ENCODE results near the gene SATB2.

The SATB2 gene

DNA sequence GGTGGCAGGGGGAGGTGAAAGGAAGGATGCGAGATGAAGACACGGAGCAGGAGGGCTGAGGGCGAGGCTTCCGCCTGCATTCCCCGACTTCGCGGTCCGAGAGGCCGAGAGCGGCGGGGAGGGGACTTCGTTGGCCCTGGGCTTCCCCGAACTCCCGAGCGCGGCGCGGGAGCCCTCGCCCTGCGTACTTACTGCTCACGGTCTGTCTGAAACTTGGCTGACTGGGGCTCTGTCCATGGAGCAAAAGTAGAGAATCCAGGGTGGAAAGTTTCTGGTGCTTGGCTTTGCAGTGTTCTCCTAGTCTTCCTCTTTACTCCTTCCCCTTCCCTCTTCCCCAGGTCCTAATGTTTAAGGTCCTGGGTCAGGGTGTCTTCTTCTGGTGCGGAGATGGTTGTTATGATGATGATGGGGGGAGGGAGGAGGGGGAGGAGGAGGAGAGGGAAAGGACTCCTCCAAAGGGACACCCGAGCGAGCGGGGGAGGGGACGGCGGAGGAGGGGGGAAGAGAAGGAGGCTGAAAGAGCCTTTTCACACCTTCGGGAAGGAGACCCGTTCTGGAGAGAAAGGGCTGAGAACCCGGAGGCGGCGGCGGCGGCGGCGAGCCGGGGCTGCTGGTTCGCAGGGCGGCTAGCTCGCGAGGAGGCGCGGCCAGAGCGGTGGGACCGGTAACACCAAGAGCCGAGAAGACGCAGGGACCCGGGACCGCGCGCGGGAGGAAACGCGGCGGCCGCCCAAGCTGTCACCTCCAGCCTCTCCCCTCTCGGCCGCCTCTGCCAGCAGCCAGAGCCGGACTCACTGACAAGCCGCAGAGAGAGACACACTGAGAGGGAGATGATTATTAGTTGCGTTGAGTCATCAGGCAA is at the start of gene SATB2:
Gene SATB2, minus strand, starts transcription at position 793 of the 862 bp plus-strand sequence. CDS start 1,902 bp downstream, outside the sequence.
- in situ Hi-C loops (cut with MboI; ENCODE audit: low sequenced_read_pairs) = no loop called here

DNA sequence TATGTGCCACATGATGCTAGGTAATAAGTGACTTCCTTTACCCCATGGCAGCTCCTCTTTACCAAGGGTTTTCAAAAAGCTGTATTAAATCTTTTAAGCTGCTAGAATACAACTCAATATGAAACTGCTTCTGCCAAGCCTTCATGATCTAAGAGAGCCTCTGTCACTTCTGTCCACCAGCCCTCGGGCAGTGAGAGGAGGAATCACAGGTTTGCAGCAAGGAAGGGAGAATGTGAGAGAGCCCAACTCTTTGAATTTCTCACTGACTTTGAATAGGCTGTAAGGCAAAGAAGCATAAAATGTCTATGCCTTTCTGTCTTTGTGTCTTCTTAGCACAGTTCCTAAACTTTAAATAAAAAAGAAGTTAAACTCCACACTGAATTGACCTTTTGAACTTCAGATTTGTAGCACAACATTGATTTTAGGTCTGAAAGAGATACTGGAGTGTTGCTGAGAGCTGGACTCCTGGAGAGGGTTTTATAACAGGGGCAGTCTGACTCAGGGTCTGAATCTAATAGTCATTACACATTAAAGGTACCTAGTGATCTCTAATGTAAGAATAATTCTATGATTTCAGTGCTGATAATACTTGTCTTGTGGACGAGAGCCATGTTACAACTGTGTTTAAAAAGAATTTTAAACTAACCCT is 48.1 kb upstream of the SATB2 start:
- in situ Hi-C loops (cut with MboI; ENCODE audit: low sequenced_read_pairs) = no loop called here

DNA sequence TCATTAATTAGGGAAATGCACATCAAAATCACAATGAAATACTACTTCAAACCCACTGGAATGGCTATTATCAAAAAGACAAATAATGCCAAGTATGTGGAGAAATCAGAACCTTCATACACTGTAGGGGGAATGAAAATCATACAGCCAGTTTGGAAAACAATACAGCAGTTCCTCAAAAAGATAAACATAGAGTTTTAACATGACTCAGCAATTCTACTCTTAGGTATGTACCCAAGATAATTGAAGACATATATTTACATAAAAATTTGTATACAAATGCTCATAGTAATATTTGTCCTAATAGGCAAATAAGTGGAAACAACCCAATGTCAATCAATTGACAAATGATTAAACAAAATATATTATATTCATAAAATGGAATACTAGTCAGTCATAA is 45.4 kb upstream of the SATB2 start:
- in situ Hi-C loops (cut with MboI; ENCODE audit: low sequenced_read_pairs) = no loop called here

DNA sequence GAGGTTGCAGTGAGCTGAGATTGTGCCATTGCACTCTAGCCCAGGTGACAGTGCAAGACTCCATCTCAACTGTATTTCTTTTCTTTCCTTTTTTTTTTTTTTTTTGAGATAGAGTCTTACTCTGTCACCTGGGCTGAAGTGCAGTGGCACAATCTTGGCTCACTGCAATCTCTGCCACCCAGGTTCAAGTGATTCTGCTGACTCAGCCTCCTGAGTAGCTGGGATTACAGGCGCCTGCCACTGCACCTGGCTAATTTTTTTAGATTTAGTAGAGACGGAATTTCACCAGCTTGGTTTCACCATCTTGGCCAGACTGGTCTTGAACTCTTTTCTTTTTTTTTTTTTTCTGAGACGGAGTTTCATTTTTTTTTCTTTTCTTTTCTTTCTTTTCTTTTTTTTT is 41.3 kb upstream of the SATB2 start:
- in situ Hi-C loops (cut with MboI; ENCODE audit: low sequenced_read_pairs) = loop anchor here (25.0 kb wide), 2 partner anchors 837 to 1187 kb away; no protein-coding TSS in a partner anchor

DNA sequence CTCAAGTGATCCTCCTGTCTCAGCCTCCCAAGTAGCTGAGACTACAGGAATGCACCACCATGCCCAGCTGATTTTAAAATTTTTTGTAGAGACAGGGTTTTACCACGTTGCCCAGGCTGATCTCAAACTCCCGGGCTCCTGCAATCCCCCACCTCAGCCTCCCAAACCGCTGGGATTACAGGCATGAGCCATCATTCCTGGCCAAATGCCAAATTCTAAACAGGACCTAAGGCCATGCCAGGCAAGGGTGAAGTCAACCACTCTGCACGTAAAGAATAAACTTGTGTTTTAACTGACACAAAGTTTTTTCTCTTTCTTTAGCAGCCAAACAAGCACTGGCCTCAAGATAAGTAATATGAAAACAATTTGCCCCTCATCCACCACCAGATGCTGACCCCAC is 37.4 kb upstream of the SATB2 start:
- in situ Hi-C loops (cut with MboI; ENCODE audit: low sequenced_read_pairs) = loop anchor here (25.0 kb wide), 2 partner anchors 833 to 1183 kb away; no protein-coding TSS in a partner anchor

DNA sequence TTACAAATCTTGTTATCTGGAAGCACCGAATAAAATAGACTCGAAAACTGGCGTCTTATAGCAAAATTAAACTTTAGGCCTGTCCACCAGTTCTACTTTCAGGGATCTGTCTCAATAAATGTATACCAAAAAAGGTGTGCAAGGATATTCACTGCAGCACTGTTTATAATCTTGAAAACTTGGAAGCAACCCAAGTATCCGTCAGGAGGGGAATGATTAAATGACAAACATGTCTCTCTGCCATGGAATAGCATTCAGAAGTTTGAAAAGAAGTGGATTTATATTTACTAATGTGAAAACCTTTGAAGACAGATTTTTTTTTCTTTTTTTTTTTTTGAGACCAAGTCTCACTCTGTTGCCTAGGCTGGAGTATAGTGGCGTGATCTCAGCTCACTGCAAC is 32.3 kb upstream of the SATB2 start:
- in situ Hi-C loops (cut with MboI; ENCODE audit: low sequenced_read_pairs) = loop anchor here (25.0 kb wide), 2 partner anchors 828 to 1178 kb away; no protein-coding TSS in a partner anchor

DNA sequence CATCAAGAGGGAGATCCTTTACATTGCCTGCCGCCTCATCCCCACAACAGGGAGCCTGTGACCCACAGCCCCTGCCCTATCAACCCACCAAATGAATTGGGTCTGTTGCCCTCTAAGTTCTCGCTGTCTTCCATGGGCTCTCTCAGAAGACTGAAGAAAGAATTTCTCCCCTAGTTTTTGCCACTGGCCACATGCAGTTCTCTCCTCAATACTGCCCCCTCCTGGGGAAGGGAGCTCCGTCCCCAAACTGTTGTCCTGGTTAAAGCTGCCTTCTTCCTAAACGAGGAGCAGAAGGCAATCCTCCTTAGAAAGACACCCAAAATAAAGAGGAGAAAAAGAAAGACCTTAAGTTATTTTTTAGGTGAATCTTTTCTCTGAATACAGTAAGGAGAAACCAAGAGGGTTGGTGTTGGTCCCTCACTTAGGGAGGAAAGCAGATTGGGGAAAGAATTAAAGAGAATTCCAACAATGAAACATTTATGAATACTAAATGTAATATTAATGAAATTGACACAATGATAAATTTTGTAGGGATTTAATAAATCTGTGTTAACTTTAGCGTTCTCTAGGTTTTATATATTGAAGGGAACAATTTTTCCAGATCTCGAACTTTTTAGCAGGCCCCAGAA is 31.1 kb upstream of the SATB2 start:
- in situ Hi-C loops (cut with MboI; ENCODE audit: low sequenced_read_pairs) = loop anchor here (25.0 kb wide), 2 partner anchors 827 to 1177 kb away; no protein-coding TSS in a partner anchor

DNA sequence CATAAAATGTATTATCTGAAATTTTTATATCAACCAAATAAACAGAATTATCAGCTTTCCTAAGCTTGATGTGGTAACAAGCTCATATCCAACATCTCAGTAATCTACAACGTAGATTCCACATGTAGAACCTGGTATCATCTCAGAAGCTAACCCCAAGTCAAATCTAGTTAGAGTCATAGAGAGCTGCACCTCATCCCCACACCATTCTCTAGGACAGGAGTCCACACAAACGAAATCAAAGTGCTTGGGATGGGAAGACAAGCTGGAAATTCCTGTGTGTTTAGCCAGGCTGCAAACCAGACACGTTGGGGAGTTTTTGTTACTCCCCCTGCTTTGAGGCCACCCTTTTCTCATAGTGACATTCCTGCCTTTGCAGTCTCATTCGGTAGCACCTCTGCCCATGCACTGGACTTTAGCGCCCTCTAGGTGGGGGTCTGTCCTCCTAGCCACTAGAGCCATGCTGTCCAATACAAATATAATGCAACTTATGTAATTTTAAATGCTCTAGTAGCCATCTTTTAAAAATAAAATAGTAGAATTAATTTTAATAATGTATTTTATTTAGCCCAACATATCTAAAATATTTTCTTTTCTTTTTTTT is 28.1 kb upstream of the SATB2 start:
- in situ Hi-C loops (cut with MboI; ENCODE audit: low sequenced_read_pairs) = loop anchor here (25.0 kb wide), 2 partner anchors 824 to 1174 kb away; no protein-coding TSS in a partner anchor

DNA sequence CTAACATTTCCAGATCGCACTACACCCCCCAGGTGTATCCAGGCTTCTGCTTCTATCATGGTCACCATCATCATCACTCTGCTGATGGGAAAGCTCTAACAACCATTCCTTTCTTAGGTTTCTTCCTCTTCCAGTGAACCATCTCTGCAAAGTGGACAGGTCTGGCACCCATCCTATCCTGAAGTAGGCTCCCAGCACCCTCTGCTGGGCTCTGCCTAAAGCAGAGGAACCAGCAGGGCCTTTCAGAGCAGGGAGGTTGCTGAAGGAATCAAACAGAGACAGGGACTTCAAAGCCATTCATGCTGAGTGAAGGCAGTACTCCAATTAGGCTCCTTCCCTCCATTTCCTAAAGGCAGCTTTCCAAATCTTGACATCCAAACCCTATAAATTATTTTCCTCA is 27.2 kb upstream of the SATB2 start:
- in situ Hi-C loops (cut with MboI; ENCODE audit: low sequenced_read_pairs) = loop anchor here (25.0 kb wide), 2 partner anchors 823 to 1173 kb away; no protein-coding TSS in a partner anchor

DNA sequence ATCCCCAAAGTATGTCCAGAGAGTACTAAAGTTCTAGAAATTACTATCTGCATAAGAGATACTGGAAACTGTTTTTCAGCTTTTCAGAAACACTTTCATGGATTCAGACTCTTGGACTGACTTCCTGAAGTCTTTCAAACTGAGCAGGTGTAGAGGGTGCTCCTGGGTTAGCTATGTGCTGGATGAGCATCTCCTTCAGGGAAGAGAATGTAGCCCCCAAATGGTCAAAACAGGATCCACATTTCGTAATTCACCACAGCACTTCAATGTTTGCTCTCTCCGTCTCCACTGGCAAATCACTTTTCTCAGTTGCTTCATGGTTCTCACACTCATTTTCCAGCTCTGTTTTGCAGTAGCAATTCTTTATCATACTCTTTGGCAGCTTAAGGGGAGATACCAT is 23.2 kb upstream of the SATB2 start:
- in situ Hi-C loops (cut with MboI; ENCODE audit: low sequenced_read_pairs) = loop anchor here (25.0 kb wide), 2 partner anchors 819 to 1169 kb away; no protein-coding TSS in a partner anchor

DNA sequence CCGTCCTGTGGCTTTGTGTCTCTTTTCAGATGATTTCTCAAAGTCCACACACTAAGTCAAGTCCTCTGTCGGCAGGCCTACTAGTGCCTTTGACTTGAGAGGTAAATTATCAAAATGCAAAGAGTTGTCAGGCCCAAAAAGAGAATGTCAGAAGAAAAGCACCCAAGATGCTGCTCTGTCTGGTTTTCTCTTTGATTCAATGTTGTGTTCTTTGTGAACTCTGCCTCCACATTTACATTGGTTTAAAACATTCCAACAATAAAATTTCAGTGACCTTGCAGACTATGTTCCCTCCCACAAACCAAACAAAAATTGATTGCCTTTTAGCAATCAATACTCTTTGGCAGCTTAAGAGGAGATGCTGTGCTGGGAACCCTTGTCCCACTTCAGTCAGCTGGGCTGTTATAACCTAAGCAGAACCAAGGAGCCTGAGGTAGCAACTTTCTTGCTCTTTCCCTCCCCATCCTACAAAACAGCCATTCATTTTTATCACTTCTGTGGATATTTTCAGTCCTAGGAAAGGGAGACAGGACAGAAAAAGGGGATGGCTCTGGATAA is 19.6 kb upstream of the SATB2 start:
- in situ Hi-C loops (cut with MboI; ENCODE audit: low sequenced_read_pairs) = loop anchor here (25.0 kb wide), 2 partner anchors 815 to 1165 kb away; no protein-coding TSS in a partner anchor

DNA sequence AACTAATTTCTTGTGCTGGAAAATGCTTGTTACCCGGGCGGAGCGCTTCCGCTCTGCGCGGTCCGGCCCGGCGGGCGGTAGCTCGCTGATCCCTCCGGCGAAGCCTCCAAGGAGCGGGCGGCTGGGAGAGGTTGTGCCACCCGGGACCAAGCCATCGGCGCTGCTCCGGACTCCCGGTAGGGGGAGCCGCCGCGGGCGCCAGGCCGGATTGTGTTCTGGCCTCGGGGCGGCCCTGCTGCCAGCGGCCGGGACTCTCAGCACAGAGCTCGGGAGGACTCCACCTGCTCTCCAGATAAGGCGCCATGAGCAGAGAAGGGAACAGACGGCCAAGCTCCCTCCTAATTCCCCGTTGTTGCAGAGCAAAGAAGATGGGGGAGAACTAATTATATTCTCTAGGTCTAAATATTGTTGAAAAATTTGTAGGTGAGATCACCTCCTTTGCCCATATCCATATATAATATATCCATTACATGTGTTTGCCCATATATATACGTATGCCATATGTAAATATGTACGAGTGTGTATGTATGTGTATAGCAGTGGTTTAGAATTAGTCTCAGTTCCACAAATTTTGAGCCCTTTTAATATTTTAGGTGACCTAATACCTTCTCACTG is 13.8 kb upstream of the SATB2 start:
- in situ Hi-C loops (cut with MboI; ENCODE audit: low sequenced_read_pairs) = no loop called here

DNA sequence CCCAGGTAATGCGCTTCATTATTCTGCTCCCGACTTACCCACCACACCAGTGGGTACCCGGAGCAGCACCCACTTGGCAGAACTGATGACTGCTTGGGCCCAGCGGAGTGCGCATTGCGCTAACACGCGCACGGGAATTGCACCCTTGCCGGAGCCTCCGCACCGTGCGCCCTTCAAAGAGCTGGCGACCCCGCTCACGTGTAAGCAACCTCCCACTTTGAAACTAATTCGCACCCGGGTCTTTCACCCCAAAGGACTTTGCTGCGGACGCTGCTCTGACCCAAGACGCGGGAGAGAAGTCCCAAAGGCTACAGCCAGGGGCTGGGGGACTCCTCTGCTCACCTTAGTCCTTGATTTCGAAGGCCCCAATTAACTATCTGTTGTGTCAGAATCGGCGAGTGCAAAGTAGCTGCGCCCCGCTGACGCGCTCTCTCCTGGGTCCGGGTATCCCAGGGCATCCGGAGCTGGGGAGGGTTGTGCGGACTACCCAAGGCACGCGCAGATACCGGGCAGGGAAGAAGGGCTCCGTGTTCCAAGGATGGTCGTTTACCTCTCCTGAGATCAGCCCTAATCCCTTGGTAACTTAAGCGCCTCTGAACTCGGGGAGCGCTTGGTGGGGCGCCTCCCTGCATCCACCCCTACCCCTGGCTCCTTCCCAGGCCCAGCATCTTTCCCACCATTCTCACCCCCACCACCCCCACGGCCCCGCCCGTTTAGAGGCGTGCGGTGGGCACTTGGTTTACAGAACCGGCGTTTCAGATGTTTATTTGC is 13.1 kb upstream of the SATB2 start:
- in situ Hi-C loops (cut with MboI; ENCODE audit: low sequenced_read_pairs) = no loop called here

DNA sequence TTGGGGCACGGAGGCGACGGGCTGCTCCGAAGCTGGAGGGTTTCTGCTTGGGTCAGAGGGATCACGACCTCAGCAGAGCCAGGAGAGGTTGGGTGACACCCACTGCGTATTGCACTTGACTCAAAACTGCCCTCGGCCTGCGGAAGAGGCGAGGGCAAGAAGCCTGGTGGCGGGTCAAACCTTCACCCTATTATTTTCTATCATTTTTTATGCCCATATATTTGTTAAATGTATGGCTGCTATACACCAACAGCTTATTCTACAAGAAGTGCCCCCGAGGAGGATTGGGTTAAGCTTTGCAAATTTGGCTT is 12.6 kb upstream of the SATB2 start:
- in situ Hi-C loops (cut with MboI; ENCODE audit: low sequenced_read_pairs) = no loop called here

DNA sequence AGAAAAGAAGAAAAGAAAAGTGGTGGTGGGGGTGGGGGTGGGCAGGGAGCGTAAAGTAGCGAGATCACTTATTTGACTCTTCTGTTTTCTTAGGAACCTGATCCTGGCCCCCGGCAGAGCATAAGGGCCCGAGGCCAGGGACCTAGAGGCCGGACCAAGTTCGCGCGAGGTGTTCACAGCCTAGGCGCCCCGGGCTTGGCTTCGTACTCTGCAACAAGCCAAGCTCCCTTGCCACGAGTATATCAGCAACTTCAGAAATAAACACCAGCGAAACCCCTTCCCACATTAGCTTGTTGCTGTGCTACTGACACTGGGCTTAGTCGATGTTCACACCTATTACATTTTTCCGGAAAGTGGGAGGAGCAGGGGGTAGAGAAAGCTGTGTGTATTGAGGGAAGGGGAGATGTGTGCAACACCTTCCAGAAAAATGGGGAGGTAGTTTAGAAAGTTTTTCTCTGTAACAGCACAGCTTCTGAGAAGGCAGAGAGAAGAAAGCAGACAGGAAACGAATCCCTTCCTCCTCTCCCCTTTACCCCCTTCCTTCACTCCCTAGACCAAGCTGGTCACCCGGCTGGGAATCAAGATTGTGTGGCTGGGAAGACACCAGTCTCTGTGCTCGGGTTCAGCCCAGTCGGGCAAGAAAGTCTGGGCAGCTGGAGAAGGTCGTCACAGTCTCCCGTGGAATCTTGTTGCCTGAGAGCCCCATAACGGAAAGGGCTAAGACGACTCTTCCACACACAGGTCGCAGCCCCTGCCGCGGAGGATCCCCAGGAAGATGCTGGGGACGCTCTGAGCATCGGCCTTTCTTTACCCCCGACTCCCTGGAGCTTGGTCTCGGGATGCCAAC is 12.0 kb upstream of the SATB2 start:
- in situ Hi-C loops (cut with MboI; ENCODE audit: low sequenced_read_pairs) = no loop called here

DNA sequence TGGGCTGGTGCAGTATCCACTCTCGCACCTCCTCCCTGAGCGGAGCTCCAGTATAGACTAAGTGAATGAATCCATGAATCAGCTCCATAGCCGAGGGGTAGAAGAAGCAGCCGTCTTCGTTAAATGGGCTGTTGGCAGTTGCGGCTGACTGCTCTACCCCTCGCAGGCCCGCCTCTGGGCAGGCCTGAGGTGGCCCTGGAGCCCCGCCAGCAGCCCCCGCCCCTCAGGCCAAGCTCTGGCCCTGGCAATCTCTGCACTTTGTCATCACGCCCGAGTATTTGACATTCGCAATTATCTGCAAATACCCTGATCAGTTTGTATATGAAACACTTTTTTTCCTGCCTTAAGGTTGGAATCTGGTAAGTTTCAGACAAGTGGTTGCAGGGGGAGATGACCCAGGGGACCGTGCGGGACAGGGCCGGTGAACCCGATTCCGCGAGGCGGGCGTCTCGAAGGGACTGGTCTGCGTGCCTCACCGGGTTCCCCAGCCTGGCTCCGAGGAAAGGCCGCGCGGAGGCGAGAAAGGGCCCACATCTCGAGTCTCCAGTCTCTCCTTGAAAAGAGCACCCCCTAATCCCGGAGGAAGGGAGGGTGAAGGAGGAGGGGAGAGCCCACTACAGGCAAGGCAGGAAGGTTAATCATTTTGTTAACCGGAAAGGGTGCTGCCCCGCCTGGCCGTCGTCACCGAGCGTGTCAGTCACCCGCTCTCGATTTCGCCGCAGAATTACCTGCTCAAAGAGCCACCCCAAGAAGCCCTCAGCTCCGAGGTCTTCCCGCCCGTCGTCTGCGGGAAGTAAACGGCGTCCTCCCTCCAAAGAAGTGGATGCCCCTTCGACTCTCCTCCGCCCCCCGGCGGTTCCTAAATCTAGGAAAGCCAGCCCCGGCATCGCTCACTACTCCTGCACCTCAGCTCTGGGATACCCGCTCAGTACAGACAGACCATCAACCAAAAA is 11.1 kb upstream of the SATB2 start:
- in situ Hi-C loops (cut with MboI; ENCODE audit: low sequenced_read_pairs) = no loop called here

DNA sequence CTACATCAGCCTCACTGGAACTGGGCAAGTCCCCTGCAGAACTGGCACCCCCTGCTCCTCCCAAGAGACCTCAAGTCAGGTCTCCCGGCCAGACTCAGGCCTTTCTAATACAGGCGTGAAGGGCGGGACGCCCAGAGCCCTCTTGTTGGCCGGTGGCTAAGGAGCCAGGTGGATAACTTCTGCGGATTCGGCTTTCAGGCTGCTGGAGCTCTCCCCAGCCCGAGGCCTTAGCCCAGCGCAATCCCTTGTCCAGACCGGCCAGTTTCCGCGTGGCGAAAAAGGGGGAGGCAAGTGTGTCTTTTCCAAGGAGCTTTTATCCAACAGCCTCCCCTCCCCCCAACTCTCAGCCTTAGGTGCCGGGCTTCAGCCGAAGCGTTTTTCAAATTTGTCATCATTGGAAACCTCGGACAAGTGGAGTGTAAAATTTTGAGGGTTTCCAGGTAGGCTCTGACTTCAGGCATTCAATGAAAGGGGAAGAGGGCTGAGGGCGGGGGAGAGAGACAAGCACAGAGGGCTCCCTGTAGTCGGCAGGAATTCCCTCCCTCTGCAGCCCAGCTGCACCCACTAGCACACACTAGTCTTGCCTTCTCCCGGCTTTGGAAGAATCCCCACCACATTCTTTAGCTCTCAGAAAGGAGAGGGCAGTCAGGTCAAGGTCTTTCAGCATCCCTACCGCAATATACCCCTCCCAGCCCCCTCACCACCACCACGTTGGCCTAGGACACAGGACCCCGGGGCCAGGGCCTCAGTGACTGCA is 9.5 kb upstream of the SATB2 start:
- in situ Hi-C loops (cut with MboI; ENCODE audit: low sequenced_read_pairs) = no loop called here
